IMR-90 (cell line): ENCODE results near the gene USP9X. TPM values are rescaled to one million over a fixed set of nuclear protein-coding genes. Genes with fewer than 3 reads are reported as not detected.

Experiments used
- ATAC-seq: fragments of 200-7000 bp; cut with Tn5 transposase; 2 replicates; pipeline ENCODE4 v1.9.1; 2020; ENCODE audit warnings: low read depth, mild to moderate bottlenecking, moderate library complexity
- BruUV-seq: library from RNA; stranded (reverse); fragments of 400-500 nt; replicated peaks from 2 replicates; lab custom pipeline; 2021; lab: Mats Ljungman, UMichigan
- CTCF ChIA-PET: fragments of 300-600 bp; formaldehyde crosslinking; extraction: SDS; loops from one replicate; lab custom pipeline; 2021; ENCODE audit warnings: antibody characterized with exemption; lab: Yijun Ruan, JAX
- POLR2A ChIA-PET: fragments of 300-600 bp; sonication (Branson Sonifier 250); formaldehyde crosslinking; loops from one replicate; lab custom pipeline; 2022; ENCODE audit warnings: antibody characterized with exemption; ENCODE audit not compliant: unreplicated experiment; lab: Charles Lee
- DNase-seq: peaks from one replicate; pipeline ENCODE4 v3.0.0; 2013
- H2AFZ ChIP-seq: replicated peaks from 2 replicates; pipeline ENCODE3; 2013; ENCODE audit warnings: low read length, mild to moderate bottlenecking; ENCODE audit not compliant: poor library complexity
- H2AK5ac ChIP-seq: 2 replicates; pipeline ENCODE4 v1.6.1; 2013; ENCODE audit warnings: low read depth, low read length, inconsistent platforms
- H2AK9ac ChIP-seq: replicated peaks from 2 replicates; pipeline ENCODE3; 2013; ENCODE audit warnings: mild to moderate bottlenecking, low read depth, low read length, moderate library complexity; ENCODE audit not compliant: poor library complexity
- H2BK120ac ChIP-seq: 2 replicates; pipeline ENCODE4 v1.6.1; 2013; ENCODE audit warnings: low read depth, low read length, inconsistent platforms
- H2BK15ac ChIP-seq: 3 replicates; pipeline ENCODE4 v1.6.1; 2013; ENCODE audit warnings: low read depth, low read length, inconsistent platforms
- H2BK20ac ChIP-seq: 2 replicates; pipeline ENCODE4 v1.6.1; 2013; ENCODE audit warnings: low read depth, mild to moderate bottlenecking, inconsistent platforms, low read length, moderate library complexity
- H2BK5ac ChIP-seq: 2 replicates; pipeline ENCODE4 v1.6.1; 2013; ENCODE audit warnings: mild to moderate bottlenecking, low read depth, low read length, inconsistent platforms; ENCODE audit not compliant: poor library complexity, severe bottlenecking
- H3K14ac ChIP-seq: replicated peaks from 2 replicates; pipeline ENCODE4 v1.6.1; 2013; ENCODE audit warnings: low read depth, low read length, inconsistent platforms
- H3K18ac ChIP-seq: 2 replicates; pipeline ENCODE4 v1.6.1; 2013; ENCODE audit warnings: low read depth, low read length, control low read depth
- H3K23ac ChIP-seq: 2 replicates; pipeline ENCODE4 v1.6.1; 2013; ENCODE audit warnings: low read depth, low read length, inconsistent platforms
- H3K27ac ChIP-seq: 2 replicates; pipeline ENCODE4 v1.5.1; 2013; ENCODE audit warnings: mild to moderate bottlenecking, control low read depth, low read length; ENCODE audit not compliant: insufficient read depth
- H3K27me3 ChIP-seq: 2 replicates; pipeline ENCODE4 v1.6.1; 2013; ENCODE audit warnings: low read length; ENCODE audit not compliant: control insufficient read depth, insufficient read depth
- H3K36me3 ChIP-seq: 2 replicates; pipeline ENCODE4 v1.6.1; 2013; ENCODE audit warnings: low read length, mixed read lengths; ENCODE audit not compliant: control insufficient read depth, insufficient read depth
- H3K4ac ChIP-seq: 2 replicates; pipeline ENCODE4 v1.6.1; 2013; ENCODE audit warnings: low read depth, low read length, inconsistent platforms
- H3K4me1 ChIP-seq: 2 replicates; pipeline ENCODE4 v1.6.1; 2013; ENCODE audit warnings: low read length, mixed read lengths; ENCODE audit not compliant: control insufficient read depth, insufficient read depth
- H3K4me2 ChIP-seq: 2 replicates; pipeline ENCODE4 v1.6.1; 2013; ENCODE audit warnings: low read depth, mild to moderate bottlenecking, control low read depth, low read length, moderate library complexity
- H3K4me3 ChIP-seq: 2 replicates; pipeline ENCODE4 v1.5.1; 2013; ENCODE audit warnings: low read depth, mild to moderate bottlenecking, control low read depth, low read length, moderate library complexity; ENCODE audit not compliant: insufficient read depth
- H3K56ac ChIP-seq: 2 replicates; pipeline ENCODE4 v1.6.1; 2013; ENCODE audit warnings: low read length, inconsistent platforms; ENCODE audit not compliant: insufficient read depth; ENCODE audit errors: extremely low read depth
- H3K79me1 ChIP-seq, 2 experiments: 2 replicates each; pipeline ENCODE4 v1.6.1; 2013; ENCODE audit warnings: low read length in 2 of 2, inconsistent platforms in 1 of 2, low read depth in 1 of 2
- H3K9ac ChIP-seq: 2 replicates; pipeline ENCODE4 v1.6.1; 2013; ENCODE audit warnings: low read depth, low read length, control low read depth
- H3K9me1 ChIP-seq: 2 replicates; pipeline ENCODE4 v1.6.1; 2013; ENCODE audit warnings: low read length, inconsistent platforms; ENCODE audit not compliant: insufficient read depth
- H3K9me3 ChIP-seq: 2 replicates; pipeline ENCODE4 v1.6.1; 2013; ENCODE audit warnings: low read length; ENCODE audit not compliant: control insufficient read depth, insufficient read depth
- H4K20me1 ChIP-seq: 2 replicates; pipeline ENCODE4 v1.6.1; 2013; ENCODE audit warnings: low read length, inconsistent platforms; ENCODE audit not compliant: insufficient read depth
- H4K5ac ChIP-seq: 2 replicates; pipeline ENCODE4 v1.6.1; 2013; ENCODE audit warnings: mild to moderate bottlenecking, low read depth, low read length, control low read depth
- H4K8ac ChIP-seq, 2 experiments: 2 replicates each; pipeline ENCODE4 v1.6.1; 2013; ENCODE audit warnings: low read depth in 2 of 2, low read length in 2 of 2, control low read depth in 1 of 2, inconsistent platforms in 1 of 2
- H4K91ac ChIP-seq: 2 replicates; pipeline ENCODE4 v1.6.1; 2013; ENCODE audit warnings: low read depth, low read length, inconsistent platforms; ENCODE audit not compliant: insufficient read depth
- CEBPB ChIP-seq: IDR thresholded peaks from 2 replicates; pipeline ENCODE4 v1.6.1; 2012; ENCODE audit warnings: low read depth, low read length, improper control_type of control experiment
- ELK1 ChIP-seq: fragments of 150-350 bp; IDR thresholded peaks from 2 replicates; pipeline ENCODE4 v1.6.1; 2016; ENCODE audit warnings: low read depth, mild to moderate bottlenecking, low read length, moderate library complexity, borderline replicate concordance
- MAZ ChIP-seq: IDR thresholded peaks from 2 replicates; pipeline ENCODE4 v1.6.1; 2012; ENCODE audit warnings: low read depth, mild to moderate bottlenecking, low read length, improper control_type of control experiment, moderate library complexity, borderline replicate concordance
- MXI1 ChIP-seq: IDR thresholded peaks from 2 replicates; pipeline ENCODE4 v1.6.1; 2012; ENCODE audit warnings: low read depth, mild to moderate bottlenecking, low read length, moderate library complexity, borderline replicate concordance
- NFE2L2 ChIP-seq: fragments of 150-350 bp; IDR thresholded peaks from 2 replicates; pipeline ENCODE4 v1.6.1; 2016; ENCODE audit warnings: low read depth, mild to moderate bottlenecking, low read length
- POLR2A ChIP-seq: IDR thresholded peaks from 2 replicates; pipeline ENCODE4 v1.6.1; 2012; ENCODE audit warnings: mild to moderate bottlenecking, low read depth, low read length
- RAD21 ChIP-seq: IDR thresholded peaks from 2 replicates; pipeline ENCODE4 v1.6.1; 2012; ENCODE audit warnings: low read length, improper control_type of control experiment
- RFX5 ChIP-seq: IDR thresholded peaks from 2 replicates; pipeline ENCODE4 v1.8.0; 2012; ENCODE audit warnings: low read depth, mild to moderate bottlenecking, low read length, moderate library complexity
- SMC3 ChIP-seq: fragments of 150-350 bp; IDR thresholded peaks from 2 replicates; pipeline ENCODE4 v1.6.1; 2016; ENCODE audit warnings: low read depth, mild to moderate bottlenecking, antibody characterized with exemption, low read length, moderate library complexity
- USF2 ChIP-seq: fragments of 150-350 bp; IDR thresholded peaks from 2 replicates; pipeline ENCODE4 v1.6.1; 2017; ENCODE audit warnings: mild to moderate bottlenecking, antibody characterized with exemption, low read length, low read depth
- WGBS, 2 experiments: methylation state at CpG; one replicate each; pipeline versions ENCODE4 v1.1.5 to v1.1.7; 2013; ENCODE audit warnings: missing lambda C conversion rate in 2 of 2; ENCODE audit not compliant: insufficient read length in 1 of 2; ENCODE audit errors: extremely low coverage in 2 of 2; 5-methylcytosine and 5-hydroxymethylcytosine counted together
- dilution Hi-C: fragments of 300-500 bp; cut with HindIII; formaldehyde crosslinking; loops from one replicate; pipeline ENCODE4 v1.14.3; 2018; ENCODE audit warnings: low sequenced_read_pairs; ENCODE audit not compliant: unreplicated experiment
- in situ Hi-C: fragments of 300-500 bp; cut with MboI; formaldehyde crosslinking; loops from 3 replicates; pipeline ENCODE4 v1.14.3; 2019; ENCODE audit warnings: low sequenced_read_pairs, inconsistent platforms, mixed read lengths
- intact Hi-C: fragments of 100-400 bp; cut with micrococcal nuclease; formaldehyde crosslinking; loops from 2 replicates; pipeline ENCODE4 v1.10.0; 2022
- polyA plus RNA-seq, 3 experiments: library from polyadenylated mRNA; depleted of rRNA; stranded (reverse); fragments of >200 nt; gene quantifications; 2 replicates each; pipeline ENCODE4 v1.2.3, GENCODE V29; 2012; ENCODE audit warnings: low replicate concordance in 1 of 3
- total RNA-seq: library from RNA; depleted of rRNA; stranded (reverse); fragments of >200 nt; gene quantifications from 2 replicates; pipeline ENCODE4 v1.2.3, GENCODE V29; 2012

Gene USP9X
- total and polyA plus RNA-seq, 2 of the 4 experiments (the other 2 are of a cell fraction): 17.5 to 104 TPM

- dilution Hi-C loops: no loop called here
- Histone ChIP-seq H3K23ac (no peak overlapping the region), H2BK5ac (peak overlapping the region; percentile 17), H3K9me3 (no peaks in the 10 kb centered on the region), H3K4me3 (no peak overlapping the region), H2BK20ac (no peak overlapping the region), H3K27me3 (no peaks in the 10 kb centered on the region), H2AK9ac (no peak overlapping the region), H3K9ac (no peak overlapping the region), H3K36me3 (peaks cover 16% of the 10 kb centered on the region), H2BK15ac (no peak overlapping the region), H3K14ac (no peak overlapping the region), H3K4me1 (no peaks in the 10 kb centered on the region), H4K20me1 (no peaks in the 10 kb centered on the region), H3K4me2 (no peak overlapping the region), H4K5ac (peak overlapping the region; percentile 76), H3K4ac (peak overlapping the region; percentile 10; the same call in 1 of the 2 replicates), H4K91ac (no peak overlapping the region), H4K8ac (peak overlapping the region in 1 of 2 experiments; percentile 13; a peak in 2 of 4 replicates), H3K56ac (no peak overlapping the region), H3K27ac (no peak overlapping the region), H2BK120ac (no peak overlapping the region), H2AFZ (no peak overlapping the region), H3K79me1 (peaks cover 0 to 11% of the 10 kb centered on the region in 2 experiments; a peak in 3 of 4 replicates), H3K18ac (no peak overlapping the region), H3K9me1 (0 out of 2 replicates have a peak, but pooled peaks cover 3% of the 10 kb centered on the region), H2AK5ac (no peak overlapping the region)
- ATAC-seq (no peak), DNase-seq (no peak)
- intact Hi-C loops: no loop called here
- no TSS peak for BruUV-seq
- CTCF ChIA-PET: interaction anchor here (1.7 kb wide), 1 partner anchor 13 kb away, joined by 4 read pairs; no protein-coding TSS in a partner anchor
- 94% methylated on average over 2 of the region's 3 CpGs; no CpG with 5 or more reads in 1 of the 2 experiments for WGBS, 2 experiments
- POLR2A ChIA-PET: no interaction called here
- TF ChIP-seq ELK1 (no peak), USF2 (no peak), CEBPB (no peak), MXI1 (no peak), NFE2L2 (no peak), SMC3 (no peak), RAD21 (no peak), POLR2A (no peak), MAZ (no peak), RFX5 (no peak)
- in situ Hi-C loops: no loop called here
These were observed 107.6 kb downstream of the USP9X start for GRCh38 chrX:41192880-41193279.
